SK-N-SH (cell line): ENCODE measurements around the gene CLEC2D. TPM values are rescaled to one million over a fixed set of nuclear protein-coding genes. Genes with fewer than 3 reads are reported as not detected.

Experiments
- CTCF ChIA-PET: fragments of 300-600, 350-600 bp; formaldehyde crosslinking; extraction: SDS; loops from one replicate; lab custom pipeline; 2021; lab: Yijun Ruan, JAX
- POLR2A ChIA-PET: fragments of 350-600 bp; sonication (Branson Sonifier 250); formaldehyde crosslinking; extraction: SDS; loops from one replicate; lab custom pipeline; 2020; ENCODE audit warnings: antibody characterized with exemption, inconsistent platforms; lab: Yijun Ruan, JAX
- DNase-seq: peaks from one replicate; pipeline ENCODE4 v3.0.0; 2012
- H2AFZ ChIP-seq: fragments of 200-600 bp; sonication (generic); 2 replicates; pipeline ENCODE4 v1.8.1; 2016; ENCODE audit warnings: antibody characterized with exemption, mild to moderate bottlenecking, low read depth
- H3F3A ChIP-seq: fragments of 200-600 bp; sonication (generic); replicated peaks from 2 replicates; pipeline ENCODE3; 2016; ENCODE audit warnings: antibody characterized with exemption, mild to moderate bottlenecking; ENCODE audit not compliant: insufficient read depth
- H3K27ac ChIP-seq, 2 experiments: fragments of 200-500 bp in 1 of 2; fragments of 200-600 bp in 1 of 2; sonication (Bioruptor generic) in 1 of 2; sonication (generic), shearing (Covaris generic) in 1 of 2; 2 replicates each; pipeline versions ENCODE4 v1.5.1 to v1.6.1; 2014 to 2016; ENCODE audit warnings: low read depth in 2 of 2, inconsistent platforms in 1 of 2, low read length in 1 of 2, mild to moderate bottlenecking in 1 of 2, mixed read lengths in 1 of 2
- H3K27me3 ChIP-seq: fragments of 200-600 bp; sonication (generic), shearing (Covaris generic); 2 replicates; pipeline ENCODE4 v1.6.1; 2016; ENCODE audit warnings: mixed run types; ENCODE audit not compliant: insufficient read depth
- H3K36me3 ChIP-seq, 2 experiments: fragments of 200-500 bp in 1 of 2; fragments of 200-600 bp in 1 of 2; sonication (Bioruptor generic) in 1 of 2; sonication (generic) in 1 of 2; replicated peaks in 1 of 2; 2 replicates each; pipeline versions ENCODE3 to v1.5.1; 2014 to 2016; ENCODE audit warnings: low read length in 1 of 2, mild to moderate bottlenecking in 1 of 2; ENCODE audit not compliant: insufficient read depth in 2 of 2, control insufficient read depth in 1 of 2
- H3K4me1 ChIP-seq, 2 experiments: fragments of 200-500 bp in 1 of 2; fragments of 200-600 bp in 1 of 2; sonication (Bioruptor generic) in 1 of 2; sonication (generic), shearing (Covaris generic) in 1 of 2; 2 replicates each; pipeline versions ENCODE4 v1.5.1 to v1.6.1; 2014 to 2016; ENCODE audit warnings: low read depth in 1 of 2, low read length in 1 of 2, mixed run types in 1 of 2; ENCODE audit not compliant: insufficient read depth in 2 of 2, control insufficient read depth in 1 of 2
- H3K4me2 ChIP-seq: fragments of 200-600 bp; sonication (generic), shearing (Covaris generic); 2 replicates; pipeline ENCODE4 v1.6.1; 2017; ENCODE audit warnings: mixed run types
- H3K4me3 ChIP-seq, 2 experiments: fragments of 200-500 bp in 1 of 2; fragments of 200-600 bp in 1 of 2; sonication (Bioruptor generic) in 1 of 2; sonication (generic), shearing (Covaris generic) in 1 of 2; 2 replicates each; pipeline versions ENCODE4 v1.5.1 to v1.8.1; 2014 to 2016; ENCODE audit warnings: low read depth in 2 of 2, inconsistent platforms in 1 of 2, low read length in 1 of 2, mild to moderate bottlenecking in 1 of 2, mixed read lengths in 1 of 2, moderate library complexity in 1 of 2
- H3K79me2 ChIP-seq: fragments of 200-600 bp; sonication (generic); 2 replicates; pipeline ENCODE4 v1.8.1; 2017; ENCODE audit warnings: mild to moderate bottlenecking; ENCODE audit not compliant: insufficient read depth
- H3K9ac ChIP-seq: fragments of 200-600 bp; sonication (generic); 2 replicates; pipeline ENCODE4 v1.6.1; 2017; ENCODE audit warnings: mixed run types
- H3K9me2 ChIP-seq: fragments of 200-600 bp; sonication (generic); 2 replicates; pipeline ENCODE4 v1.6.1; 2017; ENCODE audit warnings: mixed run types
- H3K9me3 ChIP-seq: fragments of 200-600 bp; sonication (generic); 2 replicates; pipeline ENCODE4 v1.6.1; 2017; ENCODE audit warnings: mixed run types, mild to moderate bottlenecking, moderate library complexity
- H4K20me1 ChIP-seq: fragments of 200-600 bp; sonication (generic); 2 replicates; pipeline ENCODE4 v1.6.1; 2017; ENCODE audit warnings: mild to moderate bottlenecking, mixed run types; ENCODE audit not compliant: insufficient read depth
- CHD2 ChIP-seq: fragments of 150-350 bp; IDR thresholded peaks from 2 replicates; pipeline ENCODE4 v1.6.1; 2018; ENCODE audit warnings: low read length; ENCODE audit not compliant: partially characterized antibody
- CTCF ChIP-seq: fragments of 200-600 bp; sonication (generic); IDR thresholded peaks from 2 replicates; pipeline ENCODE4 v1.6.1; 2017; ENCODE audit warnings: antibody characterized with exemption, mild to moderate bottlenecking, moderate library complexity
- EP300 ChIP-seq, 2 experiments: IDR thresholded peaks; 2 replicates each; pipeline versions ENCODE4 v1.4.0 to v1.6.1; 2012; ENCODE audit warnings: borderline replicate concordance in 1 of 2, low read depth in 1 of 2, low read length in 1 of 2
- EZH2phosphoT487 ChIP-seq: fragments of 200-600 bp; sonication (generic); IDR thresholded peaks from 2 replicates; pipeline ENCODE4 v1.6.1; 2017; ENCODE audit warnings: low read depth, mixed run types, mild to moderate bottlenecking, antibody characterized with exemption, moderate library complexity, borderline replicate concordance
- FOSL2 ChIP-seq: IDR thresholded peaks from 2 replicates; pipeline ENCODE4 v1.4.0; 2012; ENCODE audit warnings: low read depth, mild to moderate bottlenecking, moderate library complexity, borderline replicate concordance
- FOXM1 ChIP-seq: IDR thresholded peaks from 2 replicates; pipeline ENCODE4 v1.4.0; 2012; ENCODE audit warnings: low read depth, mild to moderate bottlenecking
- GATA2 ChIP-seq: sonication (generic); formaldehyde crosslinking; IDR thresholded peaks from 2 replicates; pipeline ENCODE4 v1.5.0; 2020; ENCODE audit warnings: mild to moderate bottlenecking, missing genetic modification reagents
- MAX ChIP-seq: IDR thresholded peaks from 2 replicates; pipeline ENCODE4 v1.4.0; 2012; ENCODE audit warnings: low read depth
- MXI1 ChIP-seq: IDR thresholded peaks from 2 replicates; pipeline ENCODE4 v1.6.1; 2012; ENCODE audit warnings: mild to moderate bottlenecking, low read depth, low read length, improper control_type of control experiment
- RAD21 ChIP-seq: IDR thresholded peaks from 2 replicates; pipeline ENCODE4 v1.6.1; 2012; ENCODE audit warnings: mild to moderate bottlenecking, low read length
- RCOR1 ChIP-seq: fragments of 150-350 bp; IDR thresholded peaks from 2 replicates; pipeline ENCODE4 v1.6.1; 2017; ENCODE audit warnings: antibody characterized with exemption, low read length
- SIN3A ChIP-seq: IDR thresholded peaks from 2 replicates; pipeline ENCODE4 v1.6.1; 2012; ENCODE audit warnings: low read depth, mild to moderate bottlenecking, low read length, moderate library complexity, borderline replicate concordance
- SMC3 ChIP-seq: IDR thresholded peaks from 2 replicates; pipeline ENCODE4 v1.6.1; 2012; ENCODE audit warnings: low read depth, low read length, improper control_type of control experiment
- TAF1 ChIP-seq: IDR thresholded peaks from 2 replicates; pipeline ENCODE4 v1.6.1; 2012; ENCODE audit warnings: low read depth, mild to moderate bottlenecking, low read length, moderate library complexity, borderline replicate concordance
- USF1 ChIP-seq: IDR thresholded peaks from 2 replicates; pipeline ENCODE4 v1.4.0; 2012; ENCODE audit warnings: low read depth, borderline replicate concordance
- WGBS: methylation state at CpG from one replicate; pipeline ENCODE4 v1.1.6; 2017; ENCODE audit warnings: low lambda C conversion rate; 5-methylcytosine and 5-hydroxymethylcytosine counted together
- polyA plus RNA-seq, 3 experiments: library from polyadenylated mRNA; depleted of rRNA; stranded (reverse); fragments of >200 nt; gene quantifications; 2 replicates each; pipeline ENCODE4 v1.2.3, GENCODE V29; 2012

Gene CLEC2D
- polyA plus RNA-seq, 1 of the 3 experiments (the other 2 are of a cell fraction): 0.81 TPM

- 53% methylated on average over 7 of the region's 13 CpGs for WGBS
- no peak for DNase-seq
These were observed 36.7 kb upstream of the CLEC2D start for GRCh38 chr12:9632766-9633165.

GRCh38 chr12:9634177-9634803 is 35.2 kb upstream of the CLEC2D start:
- peak; percentile 35 for DNase-seq
- ChIA-PET POLR2A (no interaction called here), CTCF (interaction anchor here (0.6 to 2.2 kb wide), 16 partner anchors 9 to 460 kb away, joined by 3 to 32 read pairs (median 4); no protein-coding TSS in a partner anchor)

More at GRCh38 chr12:9632766-9633165, 36.7 kb upstream of the CLEC2D start:
- no peak overlapping the region for H3K27ac ChIP-seq
- no peak overlapping the region for H3K4me2 ChIP-seq
- no peaks in the 10 kb centered on the region for H3F3A ChIP-seq
- H3K4me1 ChIP-seq: no peaks in the 10 kb centered on the region
- TF ChIP-seq EP300 (IDR thresholded peaks at IDR 0.05; ENCODE audit: borderline replicate concordance in 1 of 2, low read depth in 1 of 2, low read length in 1 of 2) (no peak), FOXM1 (no peak), MXI1 (no peak), MAX (no peak), TAF1 (no peak), USF1 (no peak), RCOR1 (no peak), FOSL2 (no peak), EZH2phosphoT487 (no peak), CHD2 (no peak)
- H3K9me3 ChIP-seq: no peaks in the 10 kb centered on the region
- H3K9me2 ChIP-seq: no peaks in the 10 kb centered on the region
- no peaks in the 10 kb centered on the region for H3K79me2 ChIP-seq
- no peaks in the 10 kb centered on the region; the same call in 1 of the 2 replicates for H3K27me3 ChIP-seq
- H4K20me1 ChIP-seq: no peaks in the 10 kb centered on the region
- no peak overlapping the region for H2AFZ ChIP-seq
- no peak overlapping the region for H3K9ac ChIP-seq
- no peaks in the 10 kb centered on the region for H3K36me3 ChIP-seq
- ChIA-PET CTCF (interaction anchor here (1.2 to 2.2 kb wide), 7 partner anchors 8 to 301 kb away, joined by 3 to 32 read pairs (median 6); no protein-coding TSS in a partner anchor), POLR2A (no interaction called here)
- no peak overlapping the region for H3K4me3 ChIP-seq

More at GRCh38 chr12:9634177-9634803, 35.2 kb upstream of the CLEC2D start:
- Histone ChIP-seq H3K79me2 (no peaks in the 10 kb centered on the region), H3K27ac (no peak overlapping the region), H3K36me3 (no peaks in the 10 kb centered on the region), H3K27me3 (no peaks in the 10 kb centered on the region; the same call in 1 of the 2 replicates), H3K9me3 (no peaks in the 10 kb centered on the region), H3K9me2 (no peaks in the 10 kb centered on the region), H2AFZ (no peak overlapping the region), H4K20me1 (no peaks in the 10 kb centered on the region), H3F3A (no peaks in the 10 kb centered on the region), H3K4me1 (no peaks in the 10 kb centered on the region), H3K4me2 (no peak overlapping the region), H3K9ac (no peak overlapping the region), H3K4me3 (no peak overlapping the region)
- WGBS: 2% methylated on average over 2 of the region's 2 CpGs
- TF ChIP-seq CTCF (peak; percentile 89), GATA2 (CRISPR knock-in tag) (no peak), RAD21 (peak; percentile 78), TAF1 (no peak), SIN3A (no peak), SMC3 (peak; percentile 54)
- TF ChIP-seq, all 33 proteins: peak for 3
